HEK293 (cell line): Measurements from ENCODE around the gene MED29.
A peak's percentile ranks its signal among the peaks of the same experiment; 100 is the strongest.

Experiments
- BCL11A ChIP-seq: fragments of 450-650 bp; formaldehyde crosslinking; IDR thresholded peaks from 2 replicates; pipeline ENCODE4 v1.5.1; 2016; ENCODE audit warnings: low read depth, missing biosample characterization, missing genetic modification characterization
- HIC1 ChIP-seq: fragments of 450-650 bp; formaldehyde crosslinking; IDR thresholded peaks from 2 replicates; pipeline ENCODE4 v1.5.1; 2016; ENCODE audit warnings: missing biosample characterization, missing genetic modification characterization
- KLF10 ChIP-seq: fragments of 450-650 bp; IDR thresholded peaks from 2 replicates; pipeline ENCODE4 v1.5.1; 2018; ENCODE audit warnings: missing biosample characterization, mild to moderate bottlenecking, missing genetic modification characterization
- MYNN ChIP-seq: fragments of 450-650 bp; formaldehyde crosslinking; IDR thresholded peaks from 2 replicates; pipeline ENCODE4 v1.5.1; 2016; ENCODE audit warnings: missing biosample characterization, missing genetic modification characterization, borderline replicate concordance
- ZIC2 ChIP-seq: fragments of 450-650 bp; formaldehyde crosslinking; IDR thresholded peaks from 2 replicates; pipeline ENCODE4 v1.5.1; 2016; ENCODE audit warnings: missing biosample characterization, missing genetic modification characterization
- ZNF175 ChIP-seq: fragments of 450-650 bp; formaldehyde crosslinking; IDR thresholded peaks from 2 replicates; pipeline ENCODE4 v1.5.1; 2016; ENCODE audit warnings: missing biosample characterization, missing genetic modification characterization
- ZNF19 ChIP-seq: fragments of 450-650 bp; formaldehyde crosslinking; IDR thresholded peaks from 2 replicates; pipeline ENCODE4; 2016; ENCODE audit warnings: missing biosample characterization, missing genetic modification characterization, low read depth
- ZNF280C ChIP-seq: fragments of 450-650 bp; formaldehyde crosslinking; IDR thresholded peaks from 2 replicates; pipeline ENCODE4 v1.5.1; 2016; ENCODE audit warnings: missing biosample characterization, missing genetic modification characterization
- ZNF311 ChIP-seq: fragments of 450-650 bp; formaldehyde crosslinking; IDR thresholded peaks from 2 replicates; pipeline ENCODE4 v1.5.1; 2017; ENCODE audit warnings: missing biosample characterization, missing genetic modification characterization, borderline replicate concordance
- ZNF404 ChIP-seq: fragments of 450-650 bp; formaldehyde crosslinking; IDR thresholded peaks from 2 replicates; pipeline ENCODE4 v1.5.1; 2017; ENCODE audit warnings: missing biosample characterization, missing genetic modification characterization
- ZNF561 ChIP-seq: fragments of 450-650 bp; IDR thresholded peaks from 2 replicates; pipeline ENCODE4 v1.5.1; 2018; ENCODE audit warnings: missing biosample characterization, missing genetic modification characterization, borderline replicate concordance
- ZNF629 ChIP-seq: fragments of 450-650 bp; formaldehyde crosslinking; IDR thresholded peaks from 2 replicates; pipeline ENCODE4 v1.5.1; 2017; ENCODE audit warnings: missing biosample characterization, missing genetic modification characterization
- ZNF660 ChIP-seq: fragments of 450-650 bp; IDR thresholded peaks from 2 replicates; pipeline ENCODE4 v1.5.1; 2018; ENCODE audit warnings: missing biosample characterization, mild to moderate bottlenecking, missing genetic modification characterization
- ZNF692 ChIP-seq: fragments of 450-650 bp; formaldehyde crosslinking; IDR thresholded peaks from 2 replicates; pipeline ENCODE4 v1.5.1; 2016; ENCODE audit warnings: missing biosample characterization, missing genetic modification characterization
- ZNF707 ChIP-seq: fragments of 450-650 bp; formaldehyde crosslinking; IDR thresholded peaks from 2 replicates; pipeline ENCODE4 v1.5.1; 2016; ENCODE audit warnings: missing biosample characterization, missing genetic modification characterization
- ZNF777 ChIP-seq: fragments of 450-650 bp; formaldehyde crosslinking; IDR thresholded peaks from 2 replicates; pipeline ENCODE4 v1.5.1; 2017; ENCODE audit warnings: missing biosample characterization, missing genetic modification characterization, borderline replicate concordance
- ZSCAN5A ChIP-seq: fragments of 450-650 bp; formaldehyde crosslinking; IDR thresholded peaks from 2 replicates; pipeline ENCODE4 v1.5.1; 2016; ENCODE audit warnings: missing biosample characterization, missing genetic modification characterization
- TF ChIP-seq, protein P1 (sequence below): fragments of 450-650 bp; formaldehyde crosslinking; IDR thresholded peaks from 2 replicates; pipeline ENCODE4 v1.5.1; 2017; ENCODE audit warnings: missing biosample characterization, missing genetic modification characterization
- TF ChIP-seq, protein P2 (sequence below): fragments of 450-650 bp; formaldehyde crosslinking; optimal IDR thresholded peaks from 2 replicates; pipeline ENCODE3; 2016; ENCODE audit warnings: missing biosample characterization, mild to moderate bottlenecking, missing genetic modification characterization

MED29 gene

DNA sequence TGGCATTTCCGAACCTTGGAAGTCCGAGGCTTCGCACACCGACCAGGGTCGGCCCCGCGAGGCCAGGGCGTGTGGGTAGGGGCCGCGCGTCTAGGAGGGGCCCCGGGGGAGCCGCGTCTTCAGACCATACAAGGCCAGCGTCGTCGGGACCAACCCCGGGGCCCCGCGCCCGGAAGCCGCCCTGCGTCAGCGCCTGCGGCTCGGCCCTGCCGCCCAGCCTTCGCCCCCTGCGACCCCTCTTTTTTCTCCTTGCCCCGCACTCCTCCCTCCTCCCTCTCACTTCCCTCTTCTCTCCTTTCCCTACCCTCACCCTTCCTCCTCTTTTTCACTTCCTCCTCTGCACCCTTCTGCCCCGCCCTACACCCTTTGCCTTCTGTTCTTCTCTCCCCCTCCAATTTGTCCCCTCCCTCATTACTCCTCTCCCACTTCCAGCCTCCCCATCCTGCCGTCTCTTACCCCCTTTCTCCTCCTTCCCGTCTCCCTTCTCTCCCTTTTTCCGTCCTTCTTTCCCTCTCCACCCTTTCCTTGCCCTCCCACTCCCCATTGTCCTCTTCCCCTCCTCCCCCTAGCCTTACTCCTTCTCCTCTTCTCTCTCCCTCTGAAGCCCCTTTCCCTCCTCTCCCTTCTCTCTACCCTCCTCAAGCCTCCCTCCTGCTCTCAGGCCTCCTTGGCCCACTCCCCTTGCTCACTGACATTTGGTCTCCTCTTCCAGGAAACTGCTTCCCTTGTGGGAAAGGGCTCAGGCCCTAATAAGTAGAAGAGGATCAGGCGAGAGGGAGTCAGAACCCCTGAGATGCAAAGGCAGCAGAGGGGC, 19.0 kb downstream of the MED29 start (continued):
- TF ChIP-seq ZNF692 (peak; percentile 32; the same call in 1 of the 2 replicates), ZNF19 (tag by site-specific recombination) (no peak), ZNF311 (no peak; the same call in 1 of the 2 replicates), MYNN (tag by site-specific recombination) (no peak), ZNF404 (tag by site-specific recombination) (no peak), ZNF777 (tag by site-specific recombination) (peak; percentile 86), ZNF629 (tag by site-specific recombination) (peak; percentile 71), BCL11A (tag by site-specific recombination) (peak; percentile 86), ZNF561 (no peak; the same call in none of the 2 replicates), ZNF660 (no peak; the same call in none of the 2 replicates), ZIC2 (tag by site-specific recombination) (peak; percentile 27), HIC1 (tag by site-specific recombination) (peak; percentile 93), ZNF707 (peak; percentile 49; the same call in 1 of the 2 replicates), ZNF280C (tag by site-specific recombination) (no peak; the same call in 1 of the 2 replicates), KLF10 (tag by site-specific recombination) (no peak), ZNF175 (tag by site-specific recombination) (no peak), ZSCAN5A (no peak; the same call in 1 of the 2 replicates)
- TF ChIP-seq, protein P1, sequence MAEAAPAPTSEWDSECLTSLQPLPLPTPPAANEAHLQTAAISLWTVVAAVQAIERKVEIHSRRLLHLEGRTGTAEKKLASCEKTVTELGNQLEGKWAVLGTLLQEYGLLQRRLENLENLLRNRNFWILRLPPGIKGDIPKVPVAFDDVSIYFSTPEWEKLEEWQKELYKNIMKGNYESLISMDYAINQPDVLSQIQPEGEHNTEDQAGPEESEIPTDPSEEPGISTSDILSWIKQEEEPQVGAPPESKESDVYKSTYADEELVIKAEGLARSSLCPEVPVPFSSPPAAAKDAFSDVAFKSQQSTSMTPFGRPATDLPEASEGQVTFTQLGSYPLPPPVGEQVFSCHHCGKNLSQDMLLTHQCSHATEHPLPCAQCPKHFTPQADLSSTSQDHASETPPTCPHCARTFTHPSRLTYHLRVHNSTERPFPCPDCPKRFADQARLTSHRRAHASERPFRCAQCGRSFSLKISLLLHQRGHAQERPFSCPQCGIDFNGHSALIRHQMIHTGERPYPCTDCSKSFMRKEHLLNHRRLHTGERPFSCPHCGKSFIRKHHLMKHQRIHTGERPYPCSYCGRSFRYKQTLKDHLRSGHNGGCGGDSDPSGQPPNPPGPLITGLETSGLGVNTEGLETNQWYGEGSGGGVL (tag by site-specific recombination): peak; percentile 100
- TF ChIP-seq, protein P2, sequence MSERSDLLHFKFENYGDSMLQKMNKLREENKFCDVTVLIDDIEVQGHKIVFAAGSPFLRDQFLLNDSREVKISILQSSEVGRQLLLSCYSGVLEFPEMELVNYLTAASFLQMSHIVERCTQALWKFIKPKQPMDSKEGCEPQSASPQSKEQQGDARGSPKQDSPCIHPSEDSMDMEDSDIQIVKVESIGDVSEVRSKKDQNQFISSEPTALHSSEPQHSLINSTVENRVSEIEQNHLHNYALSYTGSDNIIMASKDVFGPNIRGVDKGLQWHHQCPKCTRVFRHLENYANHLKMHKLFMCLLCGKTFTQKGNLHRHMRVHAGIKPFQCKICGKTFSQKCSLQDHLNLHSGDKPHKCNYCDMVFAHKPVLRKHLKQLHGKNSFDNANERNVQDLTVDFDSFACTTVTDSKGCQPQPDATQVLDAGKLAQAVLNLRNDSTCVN (tag by site-specific recombination): peak; percentile 84
